ENCODE measurements around the gene PODXL2. TPM values are rescaled to one million over a fixed set of nuclear protein-coding genes. Genes with fewer than 3 reads are reported as not detected.

The PODXL2 gene
- total and polyA plus RNA-seq, 2 donors (not counting 1 experiment from before 2014, with no cell fraction given) = 3.1 to 4.0 TPM

DNA sequence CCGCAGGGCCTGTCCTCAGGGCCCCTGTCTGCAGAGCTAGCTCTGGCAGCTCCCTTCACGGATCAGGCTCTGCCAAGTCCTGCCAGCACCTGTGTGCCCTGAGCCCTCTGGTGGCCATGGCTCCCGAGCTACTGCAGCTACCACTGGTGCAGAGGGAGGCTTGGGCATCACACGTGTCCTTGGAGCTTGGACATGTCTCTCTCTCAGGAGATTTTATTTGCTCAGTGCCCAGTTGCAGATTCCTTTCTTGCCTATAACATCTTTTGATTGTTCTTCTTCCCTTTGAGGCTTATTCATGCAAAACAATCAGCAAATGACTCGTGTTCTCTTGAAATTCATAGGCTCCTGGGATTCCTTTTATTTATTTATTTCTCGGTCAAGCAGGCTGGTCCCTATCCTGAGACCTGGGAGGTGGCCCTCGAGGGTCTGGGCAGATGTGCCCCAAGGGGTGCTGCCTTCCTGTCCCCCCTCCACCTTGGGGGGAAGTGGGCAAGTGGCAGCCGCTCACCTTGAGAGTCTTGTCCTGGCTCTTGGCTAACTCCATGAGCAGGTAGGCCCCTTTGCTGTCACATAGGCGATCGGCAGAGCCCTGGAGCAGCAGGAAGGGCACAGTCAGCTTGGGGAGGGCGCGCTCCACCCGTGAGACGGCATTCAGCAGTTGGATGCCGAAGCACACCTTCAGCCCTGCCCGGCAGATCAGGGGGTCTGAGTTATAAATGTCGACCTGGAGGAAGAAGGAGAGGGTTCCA, 65.7 kb downstream of the PODXL2 start:
- Mint-ChIP-seq H3K27ac (no peak overlapping the region), H3K9me3 (ENCODE audit: insufficient read depth) (no peaks in the 10 kb centered on the region), H3K27me3 (no peaks in the 10 kb centered on the region), H3K4me1 (peaks cover 41% of the 10 kb centered on the region), H3K4me3 (no peak overlapping the region)
- H3K27ac ChIP-seq (ENCODE audit: low read length in 2 of 2) = no peak overlapping the region
- H3K4me3 ChIP-seq (ENCODE audit: control extremely low read depth in 1 of 5, extremely low read depth in 1 of 5, insufficient read depth in 1 of 5, low read depth in 2 of 5, low read length in 4 of 5) = no peak overlapping the region
- POLR2A ChIA-PET = no interaction called here
- peaks cover 0 to 6% (median 1%) of the 10 kb centered on the region in 4 experiments for H3K27me3 ChIP-seq (replicated peaks in 1 of 4; ENCODE audit: control extremely low read depth in 1 of 4, control insufficient read depth in 3 of 4, insufficient read depth in 4 of 4, low read length in 3 of 4)
- peaks cover 0 to 11% (median 0%) of the 10 kb centered on the region in 3 donors for H3K9me3 ChIP-seq (ENCODE audit: control extremely low read depth in 1 of 3, control insufficient read depth in 2 of 3, insufficient read depth in 1 of 3, low read length in 2 of 3)
- no peaks in the 10 kb centered on the region for H3K36me3 ChIP-seq (replicated peaks in 1 of 2; ENCODE audit: control extremely low read depth in 1 of 2, control insufficient read depth in 1 of 2, extremely low read depth in 1 of 2, insufficient read depth in 2 of 2, low read length in 1 of 2)
- no peaks in the 10 kb centered on the region for H4K20me1 ChIP-seq (ENCODE audit: control insufficient read depth, insufficient read depth, low read length, poor library complexity, severe bottlenecking)
- 88% methylated on average over 14 of the region's 17 CpGs for WGBS (ENCODE audit: insufficient coverage)
- ATAC-seq (ENCODE audit: low read depth) = peak; percentile 49
- CTCF ChIA-PET = interaction anchor here (0.8 to 2.3 kb wide), 12 partner anchors 10 to 266 kb away, joined by 3 to 11 read pairs (median 4); partner anchors contain the start of gene TPRA1
- H3K4me2 ChIP-seq (replicated peaks; ENCODE audit: low read depth, low read length, poor library complexity, severe bottlenecking) = no peak overlapping the region
- H3K4me1 ChIP-seq (ENCODE audit: control insufficient read depth in 2 of 2, insufficient read depth in 2 of 2, low read length in 2 of 2) = peaks cover 16 to 35% of the 10 kb centered on the region in 2 donors
- TF ChIP-seq EZH2 (IDR thresholded peaks at IDR 0.05; ENCODE audit: borderline replicate concordance, insufficient read depth, low read depth, low read length, poor library complexity, severe bottlenecking) = no peak
- no peaks in the 10 kb centered on the region for H3K79me2 ChIP-seq (ENCODE audit: control insufficient read depth, insufficient read depth, low read length)
- H2AFZ ChIP-seq (ENCODE audit: insufficient read depth, low read depth, low read length, poor library complexity, severe bottlenecking) = no peak overlapping the region
- intact Hi-C loops (cut with micrococcal nuclease) = loop anchor here (5.0 to 10.0 kb wide), 3 partner anchors 60 to 1220 kb away; partner anchors contain the start of genes MGLL and ZXDC
- H3K9ac ChIP-seq (ENCODE audit: low read length) = no peak overlapping the region
- peak; percentile 43 for DNase-seq

DNA sequence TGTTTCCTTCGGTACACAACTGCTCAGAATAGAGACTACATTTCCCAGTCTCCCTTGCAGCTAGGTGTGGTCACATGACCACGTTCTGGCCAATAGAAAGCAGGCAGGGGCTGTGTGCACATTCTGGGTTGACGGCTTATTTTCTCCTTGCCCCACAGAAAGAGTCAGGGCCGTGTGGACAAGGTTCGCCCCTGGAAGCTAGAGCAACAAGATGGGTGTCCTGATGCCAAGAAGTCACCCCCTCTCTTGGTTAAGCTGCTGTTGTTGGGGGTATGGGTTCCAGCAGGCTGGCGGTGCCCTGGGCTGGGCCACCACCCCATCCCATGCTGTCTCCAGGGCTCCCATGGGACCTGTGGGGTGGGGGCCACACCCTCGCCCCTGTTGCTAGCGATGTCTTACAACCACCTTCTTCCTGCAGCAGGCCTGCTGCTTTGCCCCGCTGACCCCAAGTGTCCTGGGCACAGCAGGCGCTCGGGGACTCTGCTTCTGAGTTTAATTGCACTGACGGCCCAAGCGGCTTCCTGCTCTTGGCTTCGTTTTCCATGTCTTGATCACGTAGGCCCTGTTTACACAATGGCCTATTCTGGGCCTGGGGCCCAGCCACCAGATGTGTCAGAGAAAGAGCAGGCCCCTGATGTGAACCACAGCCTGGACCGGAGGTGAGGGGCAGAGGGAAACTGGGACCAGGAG, 68.7 kb downstream of the PODXL2 start:
- Mint-ChIP-seq H3K27ac (peak overlapping the region; percentile 87), H3K9me3 (ENCODE audit: insufficient read depth) (no peaks in the 10 kb centered on the region), H3K4me1 (peaks cover 26% of the 10 kb centered on the region), H3K4me3 (peak overlapping the region; percentile 82), H3K27me3 (no peaks in the 10 kb centered on the region)
- Histone ChIP-seq H3K9me3 (ENCODE audit: control extremely low read depth in 1 of 3, control insufficient read depth in 2 of 3, insufficient read depth in 1 of 3, low read length in 2 of 3) (peaks cover 0 to 11% (median 0%) of the 10 kb centered on the region in 3 donors), H2AFZ (ENCODE audit: insufficient read depth, low read depth, low read length, poor library complexity, severe bottlenecking) (peak overlapping the region; percentile 76), H3K4me2 (replicated peaks; ENCODE audit: low read depth, low read length, poor library complexity, severe bottlenecking) (peak overlapping the region; percentile 66), H3K9ac (ENCODE audit: low read length) (peak overlapping the region; percentile 38), H3K27me3 (replicated peaks in 1 of 4; ENCODE audit: control extremely low read depth in 1 of 4, control insufficient read depth in 3 of 4, insufficient read depth in 4 of 4, low read length in 3 of 4) (no peaks in the 10 kb centered on the region), H4K20me1 (ENCODE audit: control insufficient read depth, insufficient read depth, low read length, poor library complexity, severe bottlenecking) (no peaks in the 10 kb centered on the region), H3K4me3 (ENCODE audit: control extremely low read depth in 1 of 5, extremely low read depth in 1 of 5, insufficient read depth in 1 of 5, low read depth in 2 of 5, low read length in 4 of 5) (peak overlapping the region in 4 of 5 experiments; percentile 9 to 48 (median 42)), H3K27ac (ENCODE audit: low read length in 2 of 2) (peak overlapping the region in 1 of 2 donors; percentile 12), H3K79me2 (ENCODE audit: control insufficient read depth, insufficient read depth, low read length) (no peaks in the 10 kb centered on the region), H3K36me3 (replicated peaks in 1 of 2; ENCODE audit: control extremely low read depth in 1 of 2, control insufficient read depth in 1 of 2, extremely low read depth in 1 of 2, insufficient read depth in 2 of 2, low read length in 1 of 2) (no peaks in the 10 kb centered on the region), H3K4me1 (ENCODE audit: control insufficient read depth in 2 of 2, insufficient read depth in 2 of 2, low read length in 2 of 2) (peaks cover 10 to 22% of the 10 kb centered on the region in 2 donors)
- peak; percentile 77 for DNase-seq
- TF ChIP-seq EZH2 (IDR thresholded peaks at IDR 0.05; ENCODE audit: borderline replicate concordance, insufficient read depth, low read depth, low read length, poor library complexity, severe bottlenecking) = no peak
- TF ChIP-seq, protein P1, sequence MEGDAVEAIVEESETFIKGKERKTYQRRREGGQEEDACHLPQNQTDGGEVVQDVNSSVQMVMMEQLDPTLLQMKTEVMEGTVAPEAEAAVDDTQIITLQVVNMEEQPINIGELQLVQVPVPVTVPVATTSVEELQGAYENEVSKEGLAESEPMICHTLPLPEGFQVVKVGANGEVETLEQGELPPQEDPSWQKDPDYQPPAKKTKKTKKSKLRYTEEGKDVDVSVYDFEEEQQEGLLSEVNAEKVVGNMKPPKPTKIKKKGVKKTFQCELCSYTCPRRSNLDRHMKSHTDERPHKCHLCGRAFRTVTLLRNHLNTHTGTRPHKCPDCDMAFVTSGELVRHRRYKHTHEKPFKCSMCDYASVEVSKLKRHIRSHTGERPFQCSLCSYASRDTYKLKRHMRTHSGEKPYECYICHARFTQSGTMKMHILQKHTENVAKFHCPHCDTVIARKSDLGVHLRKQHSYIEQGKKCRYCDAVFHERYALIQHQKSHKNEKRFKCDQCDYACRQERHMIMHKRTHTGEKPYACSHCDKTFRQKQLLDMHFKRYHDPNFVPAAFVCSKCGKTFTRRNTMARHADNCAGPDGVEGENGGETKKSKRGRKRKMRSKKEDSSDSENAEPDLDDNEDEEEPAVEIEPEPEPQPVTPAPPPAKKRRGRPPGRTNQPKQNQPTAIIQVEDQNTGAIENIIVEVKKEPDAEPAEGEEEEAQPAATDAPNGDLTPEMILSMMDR (IDR thresholded peaks at IDR 0.05) = no peak
- intact Hi-C loops (cut with micrococcal nuclease) = loop anchor here (1.0 to 10.0 kb wide), 6 partner anchors 24 to 1223 kb away; partner anchors contain the start of genes MGLL and ZXDC
- ChIA-PET POLR2A (interaction anchor here (0.8 to 1.8 kb wide), 2 partner anchors 17 to 19 kb away, joined by 3 to 10 read pairs; no protein-coding TSS in a partner anchor), CTCF (interaction anchor here (1.0 to 2.7 kb wide), 7 partner anchors 11 to 134 kb away, joined by 3 to 15 read pairs (median 4); partner anchors contain the start of gene TPRA1)
- 51% methylated on average over 16 of the region's 16 CpGs for WGBS (ENCODE audit: insufficient coverage)
- peak; percentile 74 for ATAC-seq (ENCODE audit: low read depth)

Measured in B cell (primary cell).